ENCODE data around the gene PKN2.

PKN2 gene

GRCh38 chr1:88753506-88753905 lies 69.4 kb downstream of the PKN2 start:
- no peak overlapping the region for H3K4me3 ChIP-seq (ENCODE audit: low read depth, low read length)
- peaks cover 6% of the 10 kb centered on the region; the same call in 1 of the 2 replicates for H3K4me1 ChIP-seq (ENCODE audit: control insufficient read depth, insufficient read depth, low read length)
- H3K27me3 ChIP-seq (ENCODE audit: control insufficient read depth, insufficient read depth, low read length), result no peaks in the 10 kb centered on the region
- H3K9me3 ChIP-seq (ENCODE audit: control insufficient read depth, insufficient read depth, low read length), result no peaks in the 10 kb centered on the region
- no peaks in the 10 kb centered on the region for H3K36me3 ChIP-seq (ENCODE audit: control insufficient read depth, insufficient read depth, low read length)
- no peak overlapping the region for H3K9ac ChIP-seq (ENCODE audit: low read depth, low read length)
- no peak overlapping the region for H3K27ac ChIP-seq (ENCODE audit: low read depth, low read length)

- Histone ChIP-seq H3K36me3 (ENCODE audit: control insufficient read depth, insufficient read depth, low read length) (peaks cover 17% of the 10 kb centered on the region), H3K4me3 (ENCODE audit: low read depth, low read length) (no peak overlapping the region), H3K9ac (ENCODE audit: low read depth, low read length) (no peak overlapping the region), H3K4me1 (ENCODE audit: control insufficient read depth, insufficient read depth, low read length) (peaks cover 24% of the 10 kb centered on the region), H3K9me3 (ENCODE audit: control insufficient read depth, insufficient read depth, low read length) (no peaks in the 10 kb centered on the region), H3K27ac (ENCODE audit: low read depth, low read length) (no peak overlapping the region), H3K27me3 (ENCODE audit: control insufficient read depth, insufficient read depth, low read length) (no peaks in the 10 kb centered on the region)
These were observed 79.8 kb downstream of the PKN2 start for GRCh38 chr1:88763649-88764406.

- no peak overlapping the region for H3K27ac ChIP-seq (ENCODE audit: low read depth, low read length)
- peaks cover 24% of the 10 kb centered on the region for H3K4me1 ChIP-seq (ENCODE audit: control insufficient read depth, insufficient read depth, low read length)
- H3K27me3 ChIP-seq (ENCODE audit: control insufficient read depth, insufficient read depth, low read length), result no peaks in the 10 kb centered on the region
- H3K9ac ChIP-seq (ENCODE audit: low read depth, low read length), result no peak overlapping the region
- H3K4me3 ChIP-seq (ENCODE audit: low read depth, low read length), result no peak overlapping the region
- H3K36me3 ChIP-seq (ENCODE audit: control insufficient read depth, insufficient read depth, low read length), result peaks cover 33% of the 10 kb centered on the region
- no peaks in the 10 kb centered on the region for H3K9me3 ChIP-seq (ENCODE audit: control insufficient read depth, insufficient read depth, low read length)
These were observed 84.1 kb downstream of the PKN2 start for GRCh38 chr1:88768187-88768586.

DNA sequence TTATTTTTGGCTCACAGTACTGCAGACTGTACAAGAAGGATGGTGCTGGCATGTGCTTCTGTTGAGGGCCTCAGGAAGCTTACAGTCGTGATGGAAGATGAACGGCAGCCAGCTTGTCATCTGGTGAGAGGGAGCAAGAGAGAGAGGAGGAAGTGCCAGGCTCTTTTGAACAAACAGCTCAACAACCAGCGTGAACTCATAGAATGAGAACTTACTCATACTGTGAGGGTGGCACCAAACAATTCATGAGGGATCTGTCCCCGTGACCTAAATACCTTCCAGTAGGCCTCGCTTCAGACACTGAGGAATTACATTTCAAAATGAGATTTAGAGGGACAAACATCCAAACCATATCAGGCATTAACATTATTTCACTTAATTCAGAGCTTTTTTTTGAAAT lies 84.7 kb downstream of the PKN2 start:
- Histone ChIP-seq H3K4me3 (ENCODE audit: low read depth, low read length) (no peak overlapping the region), H3K9ac (ENCODE audit: low read depth, low read length) (no peak overlapping the region), H3K4me1 (ENCODE audit: control insufficient read depth, insufficient read depth, low read length) (peaks cover 30% of the 10 kb centered on the region), H3K27me3 (ENCODE audit: control insufficient read depth, insufficient read depth, low read length) (no peaks in the 10 kb centered on the region), H3K9me3 (ENCODE audit: control insufficient read depth, insufficient read depth, low read length) (no peaks in the 10 kb centered on the region), H3K27ac (ENCODE audit: low read depth, low read length) (no peak overlapping the region), H3K36me3 (ENCODE audit: control insufficient read depth, insufficient read depth, low read length) (peaks cover 33% of the 10 kb centered on the region)

DNA sequence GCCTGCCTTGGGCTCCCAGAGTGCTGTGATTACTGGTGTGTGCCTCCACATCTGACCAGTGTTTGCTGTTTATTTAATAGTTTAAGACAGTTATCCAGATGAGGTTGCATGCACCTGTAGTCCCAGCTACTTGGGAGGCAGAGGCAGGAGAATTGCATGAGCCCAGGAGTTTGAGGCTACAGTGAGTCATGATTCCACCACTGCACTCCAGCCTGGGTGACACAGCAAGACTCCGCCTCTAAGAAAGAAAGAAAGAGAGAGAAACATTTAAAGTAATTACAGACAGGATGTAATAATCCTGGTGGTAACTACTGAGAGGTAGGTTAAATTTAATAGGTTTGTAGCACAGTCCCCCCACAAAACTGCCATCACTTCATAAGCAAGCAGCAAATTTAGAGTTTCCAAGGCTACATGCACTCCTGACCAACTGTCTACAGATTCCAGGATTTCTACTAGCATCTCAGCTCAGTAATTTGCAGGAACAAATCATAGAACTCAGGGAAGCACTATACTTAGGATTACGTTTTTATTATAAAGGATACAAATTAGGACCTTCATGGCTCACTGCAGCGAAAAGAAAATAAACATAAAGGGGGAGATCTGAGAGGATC lies 89.6 kb downstream of the PKN2 start:
- Histone ChIP-seq H3K4me3 (ENCODE audit: low read depth, low read length) (no peak overlapping the region; the same call in 1 of the 2 replicates), H3K27ac (ENCODE audit: low read depth, low read length) (peak overlapping the region; percentile 90), H3K36me3 (ENCODE audit: control insufficient read depth, insufficient read depth, low read length) (peaks cover 43% of the 10 kb centered on the region)

GRCh38 chr1:88774151-88774556 lies 90.1 kb downstream of the PKN2 start:
- Histone ChIP-seq H3K27me3 (ENCODE audit: control insufficient read depth, insufficient read depth, low read length) (no peaks in the 10 kb centered on the region), H3K36me3 (ENCODE audit: control insufficient read depth, insufficient read depth, low read length) (peaks cover 41% of the 10 kb centered on the region), H3K4me3 (ENCODE audit: low read depth, low read length) (no peak overlapping the region; the same call in 1 of the 2 replicates), H3K9ac (ENCODE audit: low read depth, low read length) (peak overlapping the region; percentile 58; the same call in 1 of the 2 replicates), H3K27ac (ENCODE audit: low read depth, low read length) (peak overlapping the region; percentile 90), H3K9me3 (ENCODE audit: control insufficient read depth, insufficient read depth, low read length) (no peaks in the 10 kb centered on the region), H3K4me1 (ENCODE audit: control insufficient read depth, insufficient read depth, low read length) (peaks cover 48% of the 10 kb centered on the region)

More for the DNA sequence above, 89.6 kb downstream of the PKN2 start:
- Histone ChIP-seq H3K27me3 (ENCODE audit: control insufficient read depth, insufficient read depth, low read length) (no peaks in the 10 kb centered on the region), H3K4me1 (ENCODE audit: control insufficient read depth, insufficient read depth, low read length) (peaks cover 48% of the 10 kb centered on the region), H3K9ac (ENCODE audit: low read depth, low read length) (peak overlapping the region; percentile 58), H3K9me3 (ENCODE audit: control insufficient read depth, insufficient read depth, low read length) (no peaks in the 10 kb centered on the region)

DNA sequence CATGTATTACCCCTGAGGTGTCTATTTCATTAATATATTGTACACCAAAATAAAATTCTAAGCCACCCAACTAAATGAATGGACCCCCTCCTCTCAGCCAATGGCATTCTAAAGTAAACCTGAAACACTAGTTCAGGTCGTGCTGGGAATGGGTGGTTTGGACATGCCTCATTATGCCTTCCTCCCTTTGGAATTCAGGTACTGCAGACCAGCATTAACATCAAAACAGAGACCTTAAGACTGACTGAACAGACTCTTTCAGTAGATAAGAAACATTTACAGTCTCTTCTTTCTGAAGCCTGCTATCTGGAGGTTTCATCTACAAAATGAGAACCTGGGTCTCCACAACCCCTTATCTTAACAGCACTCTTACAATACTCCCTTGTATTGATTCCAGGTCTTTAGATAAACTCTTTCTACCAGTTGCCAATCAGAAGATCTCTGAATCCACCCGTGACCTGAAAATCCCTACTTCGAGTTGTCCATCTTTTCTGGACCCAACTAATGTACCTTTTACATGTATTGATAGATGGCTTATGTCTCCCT lies 93.6 kb downstream of the PKN2 start:
- H3K9me3 ChIP-seq (ENCODE audit: control insufficient read depth, insufficient read depth, low read length), result no peaks in the 10 kb centered on the region
- peaks cover 73% of the 10 kb centered on the region for H3K4me1 ChIP-seq (ENCODE audit: control insufficient read depth, insufficient read depth, low read length)
- H3K27ac ChIP-seq (ENCODE audit: low read depth, low read length), result peak overlapping the region; percentile 34
- H3K27me3 ChIP-seq (ENCODE audit: control insufficient read depth, insufficient read depth, low read length), result no peaks in the 10 kb centered on the region
- peak overlapping the region; percentile 36 for H3K4me3 ChIP-seq (ENCODE audit: low read depth, low read length)
- H3K9ac ChIP-seq (ENCODE audit: low read depth, low read length), result no peak overlapping the region
- H3K36me3 ChIP-seq (ENCODE audit: control insufficient read depth, insufficient read depth, low read length), result peaks cover 23% of the 10 kb centered on the region

- H3K36me3 ChIP-seq (ENCODE audit: control insufficient read depth, insufficient read depth, low read length), result peaks cover 25% of the 10 kb centered on the region
- no peaks in the 10 kb centered on the region for H3K27me3 ChIP-seq (ENCODE audit: control insufficient read depth, insufficient read depth, low read length)
- H3K9me3 ChIP-seq (ENCODE audit: control insufficient read depth, insufficient read depth, low read length), result no peaks in the 10 kb centered on the region
- H3K27ac ChIP-seq (ENCODE audit: low read depth, low read length), result no peak overlapping the region
- no peak overlapping the region for H3K4me3 ChIP-seq (ENCODE audit: low read depth, low read length)
- H3K9ac ChIP-seq (ENCODE audit: low read depth, low read length), result no peak overlapping the region
- peaks cover 63% of the 10 kb centered on the region for H3K4me1 ChIP-seq (ENCODE audit: control insufficient read depth, insufficient read depth, low read length)
These were observed 95.8 kb downstream of the PKN2 start for GRCh38 chr1:88779880-88780279.

- H3K9ac ChIP-seq (ENCODE audit: low read depth, low read length), result no peak overlapping the region
- no peak overlapping the region for H3K27ac ChIP-seq (ENCODE audit: low read depth, low read length)
- peaks cover 57% of the 10 kb centered on the region for H3K4me1 ChIP-seq (ENCODE audit: control insufficient read depth, insufficient read depth, low read length)
- H3K27me3 ChIP-seq (ENCODE audit: control insufficient read depth, insufficient read depth, low read length), result no peaks in the 10 kb centered on the region
- no peaks in the 10 kb centered on the region for H3K9me3 ChIP-seq (ENCODE audit: control insufficient read depth, insufficient read depth, low read length)
- H3K4me3 ChIP-seq (ENCODE audit: low read depth, low read length), result no peak overlapping the region
- peaks cover 26% of the 10 kb centered on the region for H3K36me3 ChIP-seq (ENCODE audit: control insufficient read depth, insufficient read depth, low read length)
These were observed 96.4 kb downstream of the PKN2 start for GRCh38 chr1:88780485-88780884.

DNA sequence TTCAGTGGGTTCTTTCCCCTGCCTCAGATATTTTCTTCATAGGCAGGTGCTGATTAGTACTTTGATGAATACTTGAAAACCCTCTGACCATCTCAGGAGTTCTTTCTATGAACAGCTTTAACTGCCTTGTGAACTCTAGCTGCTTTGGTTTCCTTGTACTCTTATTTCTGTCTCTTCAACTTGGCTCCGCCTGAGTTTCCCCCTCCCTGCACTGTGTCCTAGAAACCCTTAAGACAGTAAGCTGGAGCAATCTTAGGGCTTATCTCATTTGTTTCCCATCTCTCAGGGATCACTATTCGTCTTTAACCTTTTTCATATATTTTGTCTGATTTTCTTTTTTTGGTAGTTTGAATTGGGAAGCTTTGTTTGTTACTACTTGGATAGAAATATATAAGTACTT lies 99.1 kb downstream of the PKN2 start:
- H3K27ac ChIP-seq (ENCODE audit: low read depth, low read length), result peak overlapping the region; percentile 21
- no peak overlapping the region for H3K9ac ChIP-seq (ENCODE audit: low read depth, low read length)
- H3K4me1 ChIP-seq (ENCODE audit: control insufficient read depth, insufficient read depth, low read length), result peaks cover 36% of the 10 kb centered on the region
- no peaks in the 10 kb centered on the region for H3K9me3 ChIP-seq (ENCODE audit: control insufficient read depth, insufficient read depth, low read length)
- peaks cover 43% of the 10 kb centered on the region for H3K36me3 ChIP-seq (ENCODE audit: control insufficient read depth, insufficient read depth, low read length)
- H3K27me3 ChIP-seq (ENCODE audit: control insufficient read depth, insufficient read depth, low read length), result no peaks in the 10 kb centered on the region
- H3K4me3 ChIP-seq (ENCODE audit: low read depth, low read length), result no peak overlapping the region

GRCh38 chr1:88784551-88784950 lies 100.5 kb downstream of the PKN2 start:
- Histone ChIP-seq H3K27ac (ENCODE audit: low read depth, low read length) (no peak overlapping the region), H3K27me3 (ENCODE audit: control insufficient read depth, insufficient read depth, low read length) (no peaks in the 10 kb centered on the region), H3K36me3 (ENCODE audit: control insufficient read depth, insufficient read depth, low read length) (peaks cover 42% of the 10 kb centered on the region), H3K4me3 (ENCODE audit: low read depth, low read length) (no peak overlapping the region), H3K4me1 (ENCODE audit: control insufficient read depth, insufficient read depth, low read length) (peaks cover 28% of the 10 kb centered on the region), H3K9me3 (ENCODE audit: control insufficient read depth, insufficient read depth, low read length) (no peaks in the 10 kb centered on the region), H3K9ac (ENCODE audit: low read depth, low read length) (no peak overlapping the region)

Data from HUES48 (cell line).